Measurements from ENCODE around the gene TPK1.
"Not testable (repeated sequence)": the region's sequence is repeated elsewhere in the genome, so short reads cannot be mapped to it uniquely, and the experiment has no call there.

Gene TPK1

DNA sequence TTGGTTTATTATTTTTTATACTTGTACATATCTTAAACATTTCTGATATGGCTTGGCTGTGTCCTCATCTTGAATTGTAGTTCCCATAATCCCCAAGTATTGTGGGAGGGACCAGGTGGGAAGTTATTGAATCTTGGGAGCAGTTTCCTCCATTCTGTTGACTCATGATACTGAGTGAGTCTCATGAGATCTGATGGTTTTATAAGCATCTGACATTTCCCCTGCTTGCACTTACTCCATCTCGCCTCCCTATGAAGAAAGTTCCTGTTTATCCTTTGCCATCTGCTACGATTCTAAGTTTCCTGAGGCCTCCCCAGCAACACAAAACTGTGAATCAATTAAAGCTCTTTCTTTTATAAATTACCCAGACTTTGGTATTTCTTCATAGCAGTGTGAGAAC lies 207.7 kb downstream of the TPK1 start:
- Histone ChIP-seq H3K4me3 (ENCODE audit: low read depth in 1 of 2, low read length in 2 of 2) (no peak overlapping the region), H3K36me3 (ENCODE audit: control insufficient read depth in 1 of 2, insufficient read depth in 2 of 2, low read length in 2 of 2) (no peaks in the 10 kb centered on the region), H3K9me3 (ENCODE audit: control insufficient read depth in 1 of 2, low read length in 2 of 2) (no peaks in the 10 kb centered on the region), H3K27ac (ENCODE audit: low read length) (no peak overlapping the region), H3K27me3 (ENCODE audit: low read depth, low read length) (no peaks in the 10 kb centered on the region), H3K4me1 (ENCODE audit: control insufficient read depth in 1 of 2, insufficient read depth in 2 of 2, low read length in 2 of 2) (no peaks in the 10 kb centered on the region)

DNA sequence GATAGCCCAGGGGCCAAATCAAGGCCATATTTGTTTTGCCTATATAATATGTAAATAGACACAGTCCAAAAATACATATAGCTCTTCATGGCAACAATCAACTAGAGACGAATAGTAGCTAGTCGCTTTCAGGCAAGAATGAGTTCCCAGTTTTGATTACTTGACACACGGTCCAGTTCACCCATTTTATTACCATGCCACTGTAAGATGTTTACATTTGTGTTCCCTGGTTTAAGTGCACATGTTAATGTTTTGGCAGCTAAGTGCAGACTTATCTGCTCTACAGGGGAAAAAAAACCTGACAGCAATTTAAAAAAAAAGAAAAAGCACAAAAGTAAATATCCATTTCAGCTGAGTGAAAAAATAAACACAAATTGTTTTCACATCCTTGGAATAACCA lies 213.1 kb downstream of the TPK1 start:
- Histone ChIP-seq H3K27ac (ENCODE audit: low read length) (no peak overlapping the region), H3K27me3 (ENCODE audit: low read depth, low read length) (no peaks in the 10 kb centered on the region), H3K36me3 (ENCODE audit: control insufficient read depth in 1 of 2, insufficient read depth in 2 of 2, low read length in 2 of 2) (no peaks in the 10 kb centered on the region), H3K4me1 (ENCODE audit: control insufficient read depth in 1 of 2, insufficient read depth in 2 of 2, low read length in 2 of 2) (no peaks in the 10 kb centered on the region), H3K9me3 (ENCODE audit: control insufficient read depth in 1 of 2, low read length in 2 of 2) (peaks cover 0 to 2% of the 10 kb centered on the region in 2 donors), H3K4me3 (ENCODE audit: low read depth in 1 of 2, low read length in 2 of 2) (no peak overlapping the region)

DNA sequence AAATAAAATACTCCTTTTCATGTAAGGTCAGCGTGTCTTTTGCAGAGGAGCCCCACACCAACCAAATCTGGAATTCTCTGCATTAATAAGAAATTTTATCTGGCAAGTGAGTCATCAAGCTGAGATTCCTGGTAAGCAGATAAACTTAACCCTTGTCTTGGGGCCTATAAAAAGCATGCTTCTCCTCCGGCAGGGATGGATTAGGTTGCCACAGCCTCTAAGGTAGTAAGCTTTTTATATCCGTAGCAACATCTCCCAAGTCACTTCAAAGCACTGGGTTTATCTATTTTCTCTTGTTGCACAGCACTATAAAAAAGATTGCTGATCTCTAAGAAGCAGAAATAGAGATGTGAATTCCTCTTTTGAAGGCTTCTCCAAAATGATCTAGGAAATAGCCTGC lies 229.6 kb downstream of the TPK1 start:
- no peaks in the 10 kb centered on the region for H3K9me3 ChIP-seq (ENCODE audit: control insufficient read depth in 1 of 2, low read length in 2 of 2)

DNA sequence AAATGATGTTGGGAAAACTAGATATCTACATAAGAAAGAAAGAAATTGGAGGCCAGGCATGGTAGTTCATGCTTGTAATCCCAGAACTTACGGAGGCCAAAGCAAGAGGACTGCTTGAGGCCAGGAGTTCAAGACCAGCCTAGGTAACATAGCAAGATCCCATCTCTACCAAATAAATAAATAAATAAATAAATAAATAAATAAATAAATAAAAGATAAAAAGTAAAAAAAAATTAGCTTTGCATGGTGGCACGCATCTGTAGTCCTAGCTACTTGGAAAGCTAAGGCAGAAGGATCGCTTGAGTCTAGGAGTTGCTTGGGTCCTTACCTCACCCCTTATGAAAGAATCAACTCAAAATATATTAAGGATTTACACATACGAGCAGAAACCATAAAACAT lies 238.9 kb downstream of the TPK1 start:
- H3K4me3 ChIP-seq (ENCODE audit: low read depth in 1 of 2, low read length in 2 of 2), result no peak overlapping the region
- H3K36me3 ChIP-seq (ENCODE audit: control insufficient read depth in 1 of 2, insufficient read depth in 2 of 2, low read length in 2 of 2), result no peaks in the 10 kb centered on the region
- no peaks in the 10 kb centered on the region for H3K27me3 ChIP-seq (ENCODE audit: low read depth, low read length)
- peaks cover 10 to 22% of the 10 kb centered on the region in 2 donors for H3K9me3 ChIP-seq (ENCODE audit: control insufficient read depth in 1 of 2, low read length in 2 of 2)
- no peak overlapping the region for H3K27ac ChIP-seq (ENCODE audit: low read length)
- H3K4me1 ChIP-seq (ENCODE audit: control insufficient read depth in 1 of 2, insufficient read depth in 2 of 2, low read length in 2 of 2), result no peaks in the 10 kb centered on the region

More for the DNA sequence above, 229.6 kb downstream of the TPK1 start:
- H3K4me1 ChIP-seq (ENCODE audit: control insufficient read depth in 1 of 2, insufficient read depth in 2 of 2, low read length in 2 of 2), result no peaks in the 10 kb centered on the region
- no peaks in the 10 kb centered on the region for H3K36me3 ChIP-seq (ENCODE audit: control insufficient read depth in 1 of 2, insufficient read depth in 2 of 2, low read length in 2 of 2)
- no peak overlapping the region for H3K4me3 ChIP-seq (ENCODE audit: low read depth in 1 of 2, low read length in 2 of 2)
- H3K27ac ChIP-seq (ENCODE audit: low read length), result no peak overlapping the region
- H3K27me3 ChIP-seq (ENCODE audit: low read depth, low read length), result no peaks in the 10 kb centered on the region

DNA sequence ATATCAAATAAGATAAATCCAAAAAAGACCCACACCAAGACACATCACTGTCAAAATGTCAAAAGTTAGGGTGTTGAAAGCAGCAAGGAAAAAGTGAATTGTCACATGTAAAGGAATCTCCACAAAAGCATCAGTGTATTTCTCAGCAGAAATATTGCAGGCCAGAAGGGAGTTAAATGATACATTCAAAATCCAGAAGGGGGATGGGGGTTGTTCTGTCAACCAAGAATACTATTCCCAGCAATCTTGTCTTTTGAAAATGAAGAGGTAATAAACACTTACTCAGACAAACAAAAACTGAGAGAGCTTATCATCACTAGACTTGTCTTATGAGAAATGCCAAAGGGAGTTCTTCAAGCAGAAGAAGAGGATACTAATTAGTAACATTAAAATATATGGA lies 241.3 kb downstream of the TPK1 start:
- H3K9me3 ChIP-seq (ENCODE audit: control insufficient read depth in 1 of 2, low read length in 2 of 2), result peaks cover 10 to 22% of the 10 kb centered on the region in 2 donors
- no peaks in the 10 kb centered on the region for H3K4me1 ChIP-seq (ENCODE audit: control insufficient read depth in 1 of 2, insufficient read depth in 2 of 2, low read length in 2 of 2)
- no peaks in the 10 kb centered on the region for H3K36me3 ChIP-seq (ENCODE audit: control insufficient read depth in 1 of 2, insufficient read depth in 2 of 2, low read length in 2 of 2)
- no peaks in the 10 kb centered on the region for H3K27me3 ChIP-seq (ENCODE audit: low read depth, low read length)
- no peak overlapping the region for H3K4me3 ChIP-seq (ENCODE audit: low read depth in 1 of 2, low read length in 2 of 2)
- H3K27ac ChIP-seq (ENCODE audit: low read length), result no peak overlapping the region

DNA sequence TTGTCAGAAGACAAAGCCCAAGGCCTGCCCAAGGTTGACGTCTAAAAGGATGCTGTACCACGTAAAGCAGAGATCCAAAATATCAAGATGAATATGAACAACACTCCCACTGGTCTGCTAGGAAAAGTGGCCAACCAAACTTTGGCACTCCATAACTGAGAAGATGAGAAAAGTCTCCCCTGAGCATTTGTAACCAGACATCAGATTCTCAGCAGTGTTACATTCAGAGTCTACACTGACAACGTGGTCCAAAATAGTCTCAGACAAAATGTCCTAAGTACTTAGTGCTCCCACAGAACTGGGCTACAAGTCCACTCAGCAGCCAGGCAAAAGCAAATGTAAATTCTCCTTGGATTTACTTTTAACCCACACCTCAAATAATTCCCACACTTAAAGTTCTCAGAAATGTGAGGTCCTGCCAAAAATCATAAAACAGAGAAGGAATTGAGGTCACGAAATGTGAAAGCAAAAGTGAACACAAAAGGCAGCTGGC lies 247.2 kb downstream of the TPK1 start:
- H3K9me3 ChIP-seq (ENCODE audit: control insufficient read depth in 1 of 2, low read length in 2 of 2), result peaks cover 0 to 7% of the 10 kb centered on the region in 2 donors
- H3K4me3 ChIP-seq (ENCODE audit: low read depth in 1 of 2, low read length in 2 of 2), result no peak overlapping the region
- H3K27me3 ChIP-seq (ENCODE audit: low read depth, low read length), result no peaks in the 10 kb centered on the region
- H3K36me3 ChIP-seq (ENCODE audit: control insufficient read depth in 1 of 2, insufficient read depth in 2 of 2, low read length in 2 of 2), result no peaks in the 10 kb centered on the region
- no peaks in the 10 kb centered on the region for H3K4me1 ChIP-seq (ENCODE audit: control insufficient read depth in 1 of 2, insufficient read depth in 2 of 2, low read length in 2 of 2)
- H3K27ac ChIP-seq (ENCODE audit: low read length), result no peak overlapping the region

DNA sequence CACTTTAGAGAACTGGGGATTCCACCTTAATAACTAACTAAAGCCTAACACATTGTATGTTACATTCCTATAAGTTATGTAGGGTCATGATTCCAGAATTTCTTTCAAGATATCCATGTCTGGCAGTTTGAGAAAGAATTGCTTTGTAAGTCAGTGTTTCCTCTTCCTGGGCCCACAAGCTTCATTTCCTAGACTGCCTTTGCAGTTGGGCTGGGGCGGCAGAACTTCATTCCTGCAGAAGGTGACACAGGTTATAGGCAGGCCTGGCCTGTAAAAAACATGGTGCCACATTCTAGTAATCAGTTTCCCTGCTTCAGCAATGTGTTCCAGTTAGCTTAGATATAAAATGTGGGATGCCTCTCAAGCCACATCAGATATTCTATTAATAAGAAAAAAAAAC lies 248.2 kb downstream of the TPK1 start:
- Histone ChIP-seq H3K4me1 (ENCODE audit: control insufficient read depth in 1 of 2, insufficient read depth in 2 of 2, low read length in 2 of 2) (no peaks in the 10 kb centered on the region), H3K9me3 (ENCODE audit: control insufficient read depth in 1 of 2, low read length in 2 of 2) (no peaks in the 10 kb centered on the region), H3K27ac (ENCODE audit: low read length) (no peak overlapping the region), H3K27me3 (ENCODE audit: low read depth, low read length) (no peaks in the 10 kb centered on the region), H3K4me3 (ENCODE audit: low read depth in 1 of 2, low read length in 2 of 2) (no peak overlapping the region), H3K36me3 (ENCODE audit: control insufficient read depth in 1 of 2, insufficient read depth in 2 of 2, low read length in 2 of 2) (no peaks in the 10 kb centered on the region)

DNA sequence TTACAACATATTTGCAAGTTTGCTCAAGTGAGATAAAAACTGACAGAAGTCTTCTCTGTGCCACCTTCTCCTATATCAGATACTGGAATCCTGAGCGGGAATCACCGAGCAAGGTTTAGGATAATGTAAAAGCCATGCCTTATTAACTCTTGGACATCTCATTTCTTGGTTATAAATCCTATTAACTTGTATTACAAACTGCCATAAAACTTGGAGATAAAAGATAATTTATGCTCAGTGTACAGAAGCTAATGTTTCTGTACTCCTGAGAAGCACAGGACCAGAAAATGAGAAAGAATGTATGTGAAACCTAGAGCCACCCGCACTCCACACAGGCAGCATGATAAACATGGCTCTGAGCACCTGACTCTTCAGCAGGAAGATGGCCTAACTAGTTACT lies 251.1 kb downstream of the TPK1 start:
- H3K4me1 ChIP-seq (ENCODE audit: control insufficient read depth in 1 of 2, insufficient read depth in 2 of 2, low read length in 2 of 2), result no peaks in the 10 kb centered on the region
- no peaks in the 10 kb centered on the region for H3K36me3 ChIP-seq (ENCODE audit: control insufficient read depth in 1 of 2, insufficient read depth in 2 of 2, low read length in 2 of 2)
- H3K4me3 ChIP-seq (ENCODE audit: low read depth in 1 of 2, low read length in 2 of 2), result no peak overlapping the region
- H3K27me3 ChIP-seq (ENCODE audit: low read depth, low read length), result no peaks in the 10 kb centered on the region
- H3K9me3 ChIP-seq (ENCODE audit: control insufficient read depth in 1 of 2, low read length in 2 of 2), result no peaks in the 10 kb centered on the region
- H3K27ac ChIP-seq (ENCODE audit: low read length), result no peak overlapping the region

DNA sequence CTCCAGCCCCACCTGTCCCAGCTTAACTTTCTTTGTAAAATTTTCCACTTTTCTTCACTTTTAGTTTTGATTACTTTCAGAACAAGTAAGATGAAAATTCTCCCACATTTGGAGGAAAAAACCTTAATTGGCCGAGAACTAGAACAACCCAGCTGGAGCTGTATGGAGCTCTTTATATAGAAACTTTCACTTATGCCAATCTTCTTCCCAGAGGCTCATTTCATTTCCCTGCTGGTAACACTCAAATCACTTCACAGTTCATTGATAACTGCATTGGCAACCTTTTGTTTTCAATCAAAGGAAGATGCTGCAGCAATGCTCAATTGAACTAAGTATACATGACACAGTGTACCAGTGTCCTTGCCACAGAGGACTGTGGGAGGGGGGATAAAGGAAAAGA lies 256.2 kb downstream of the TPK1 start:
- H3K4me3 ChIP-seq (ENCODE audit: low read depth in 1 of 2, low read length in 2 of 2), result no peak overlapping the region
- H3K9me3 ChIP-seq (ENCODE audit: control insufficient read depth in 1 of 2, low read length in 2 of 2), result no peaks in the 10 kb centered on the region
- H3K27ac ChIP-seq (ENCODE audit: low read length), result no peak overlapping the region
- H3K4me1 ChIP-seq (ENCODE audit: control insufficient read depth in 1 of 2, insufficient read depth in 2 of 2, low read length in 2 of 2), result no peaks in the 10 kb centered on the region
- no peaks in the 10 kb centered on the region for H3K36me3 ChIP-seq (ENCODE audit: control insufficient read depth in 1 of 2, insufficient read depth in 2 of 2, low read length in 2 of 2)
- no peaks in the 10 kb centered on the region for H3K27me3 ChIP-seq (ENCODE audit: low read depth, low read length)

DNA sequence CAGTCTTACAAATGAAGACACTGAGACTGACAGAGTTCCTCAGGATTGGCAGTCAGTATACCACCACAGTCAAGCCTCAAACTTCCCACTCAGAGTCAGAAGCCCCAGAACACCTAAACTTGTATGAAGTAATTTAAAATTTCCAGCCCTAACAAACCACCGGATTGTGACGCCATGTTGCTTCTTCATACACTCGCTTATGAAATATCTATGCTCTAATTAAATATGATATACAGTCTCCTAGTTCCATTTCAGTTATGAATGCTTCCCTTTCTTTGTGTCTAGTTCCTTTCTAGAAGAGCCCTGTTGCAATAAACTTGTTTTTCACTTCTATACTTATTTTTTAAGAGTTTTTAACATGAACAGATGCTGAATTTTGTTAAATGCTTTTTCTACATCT lies 260.4 kb downstream of the TPK1 start:
- Histone ChIP-seq H3K27me3 (ENCODE audit: low read depth, low read length) (no peaks in the 10 kb centered on the region), H3K4me3 (ENCODE audit: low read depth in 1 of 2, low read length in 2 of 2) (no peak overlapping the region), H3K27ac (ENCODE audit: low read length) (no peak overlapping the region), H3K9me3 (ENCODE audit: control insufficient read depth in 1 of 2, low read length in 2 of 2) (no peaks in the 10 kb centered on the region), H3K36me3 (ENCODE audit: control insufficient read depth in 1 of 2, insufficient read depth in 2 of 2, low read length in 2 of 2) (no peaks in the 10 kb centered on the region), H3K4me1 (ENCODE audit: control insufficient read depth in 1 of 2, insufficient read depth in 2 of 2, low read length in 2 of 2) (no peaks in the 10 kb centered on the region)

DNA sequence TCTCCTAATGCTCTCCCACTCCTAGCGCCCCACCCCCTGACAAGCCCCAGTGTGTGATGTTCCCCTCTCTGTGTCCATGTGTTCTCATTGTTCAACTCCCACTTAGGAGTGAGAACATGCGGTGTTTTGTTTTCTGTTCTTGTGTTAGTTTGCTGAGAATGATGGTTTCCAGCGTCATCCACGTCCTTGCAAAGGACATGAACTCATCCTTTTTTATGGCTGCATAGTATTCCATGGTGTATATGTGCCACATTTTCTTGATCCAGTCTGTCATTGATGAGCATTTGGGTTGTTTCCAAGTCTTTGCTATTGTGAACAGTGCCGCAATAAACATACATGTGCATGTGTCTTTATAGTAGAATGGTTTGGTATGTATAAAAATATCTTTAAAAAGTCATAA lies 261.1 kb downstream of the TPK1 start:
- not testable (repeated sequence) for H3K9me3 ChIP-seq (ENCODE audit: control insufficient read depth in 1 of 2, low read length in 2 of 2); H3K36me3 ChIP-seq (ENCODE audit: control insufficient read depth in 1 of 2, insufficient read depth in 2 of 2, low read length in 2 of 2); H3K4me3 ChIP-seq (ENCODE audit: low read depth in 1 of 2, low read length in 2 of 2); H3K4me1 ChIP-seq (ENCODE audit: control insufficient read depth in 1 of 2, insufficient read depth in 2 of 2, low read length in 2 of 2); H3K27me3 ChIP-seq (ENCODE audit: low read depth, low read length); H3K27ac ChIP-seq (ENCODE audit: low read length)

DNA sequence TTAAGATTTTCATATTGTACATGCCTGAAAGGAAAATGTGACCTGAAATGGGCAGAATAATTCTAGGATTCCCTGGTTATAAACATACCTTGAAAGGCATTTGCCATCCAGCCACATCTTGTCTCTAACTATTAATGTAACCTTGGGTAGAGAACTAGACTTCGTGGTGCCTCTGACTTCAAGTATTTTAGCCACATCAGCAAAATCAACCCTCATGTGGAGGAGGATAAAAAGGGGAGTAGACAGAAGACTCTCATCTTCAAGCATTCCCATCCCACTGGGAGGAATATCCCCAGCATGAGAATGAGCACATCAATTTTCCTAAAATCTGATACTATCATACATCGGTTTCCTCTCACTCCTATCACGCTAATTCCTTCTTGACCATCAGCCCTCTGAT lies 267.6 kb downstream of the TPK1 start:
- Histone ChIP-seq H3K4me3 (ENCODE audit: low read depth in 1 of 2, low read length in 2 of 2) (no peak overlapping the region), H3K27ac (ENCODE audit: low read length) (no peak overlapping the region), H3K9me3 (ENCODE audit: control insufficient read depth in 1 of 2, low read length in 2 of 2) (no peaks in the 10 kb centered on the region), H3K27me3 (ENCODE audit: low read depth, low read length) (no peaks in the 10 kb centered on the region), H3K4me1 (ENCODE audit: control insufficient read depth in 1 of 2, insufficient read depth in 2 of 2, low read length in 2 of 2) (no peaks in the 10 kb centered on the region), H3K36me3 (ENCODE audit: control insufficient read depth in 1 of 2, insufficient read depth in 2 of 2, low read length in 2 of 2) (no peaks in the 10 kb centered on the region)
